Natural killer cell (primary cell): ENCODE results near the gene PANX2. TPM values are rescaled to one million over a fixed set of nuclear protein-coding genes. Genes with fewer than 3 reads are reported as not detected.
A peak's percentile ranks its signal among the peaks of the same experiment; 100 is the strongest.

Experiments used
- ATAC-seq, 3 donors: fragments of 150-1000 bp in 2 of 3; fragments of 200-7000 bp in 1 of 3; cut with Tn5 transposase; 1 replicate in 1 of 3; 2 replicates in 2 of 3; pipeline ENCODE4 v1.10.0; 2021; ENCODE audit warnings: mild to moderate bottlenecking in 2 of 3, moderate library complexity in 2 of 3
- DNase-seq, 2 donors: peaks; one replicate each; pipeline versions ENCODE4 v3.0.0 to v3.0.0-alpha.2; 2013 to 2021; ENCODE audit warnings: mixed read lengths in 1 of 2
- H3K27ac ChIP-seq: one replicate; pipeline ENCODE4 v1.5.1; 2013; ENCODE audit warnings: mild to moderate bottlenecking, low read length
- H3K27me3 ChIP-seq: one replicate; pipeline ENCODE4 v1.6.1; 2013; ENCODE audit warnings: low read length; ENCODE audit not compliant: control insufficient read depth, insufficient read depth
- H3K36me3 ChIP-seq: one replicate; pipeline ENCODE4 v1.6.1; 2013; ENCODE audit warnings: low read length; ENCODE audit not compliant: control insufficient read depth, insufficient read depth
- H3K4me1 ChIP-seq: one replicate; pipeline ENCODE4 v1.6.1; 2013; ENCODE audit warnings: low read length; ENCODE audit not compliant: control insufficient read depth, insufficient read depth
- H3K4me3 ChIP-seq: one replicate; pipeline ENCODE4 v1.5.1; 2013; ENCODE audit warnings: low read length
- H3K9me3 ChIP-seq: one replicate; pipeline ENCODE4 v1.6.1; 2013; ENCODE audit warnings: low read length; ENCODE audit not compliant: control insufficient read depth, insufficient read depth
- H3K27ac Mint-ChIP-seq, 2 donors: one replicate each; pipeline ENCODE4 v1.8.0; 2022; ENCODE audit warnings: mild to moderate bottlenecking in 2 of 2, mixed read lengths in 2 of 2, moderate library complexity in 1 of 2
- H3K27me3 Mint-ChIP-seq, 2 donors: one replicate each; pipeline ENCODE4 v1.8.0; 2022; ENCODE audit warnings: low read depth in 2 of 2, mixed read lengths in 2 of 2
- H3K36me3 Mint-ChIP-seq: one replicate; pipeline ENCODE4 v1.8.0; 2022; ENCODE audit warnings: mixed read lengths
- H3K4me1 Mint-ChIP-seq, 2 donors: one replicate each; pipeline ENCODE4 v1.8.0; 2022; ENCODE audit warnings: mixed read lengths in 2 of 2
- H3K4me3 Mint-ChIP-seq: one replicate; pipeline ENCODE4 v1.8.0; 2022; ENCODE audit warnings: mild to moderate bottlenecking, moderate library complexity, mixed read lengths
- H3K9me3 Mint-ChIP-seq, 2 donors: one replicate each; pipeline ENCODE4 v1.8.0; 2022; ENCODE audit warnings: mixed read lengths in 2 of 2
- WGBS: methylation state at CpG from one replicate; pipeline ENCODE4 v1.1.7; 2013; ENCODE audit warnings: missing lambda C conversion rate; ENCODE audit not compliant: insufficient coverage; 5-methylcytosine and 5-hydroxymethylcytosine counted together
- intact Hi-C: fragments of 100-400 bp; cut with micrococcal nuclease; formaldehyde crosslinking; loops from one replicate; pipeline ENCODE4 v1.14.2; 2022
- total RNA-seq, 4 donors: library from RNA; stranded (reverse); fragments of 120-200 nt in 1 of 4; gene quantifications; one replicate each; pipeline versions ENCODE4 v1.2.3 to v1.2.4, GENCODE V29; 2013 to 2022
- TF ChIP-seq, protein P1 (sequence below): fragments of 200-600 bp; IDR thresholded peaks from one replicate; pipeline ENCODE4 v1.8.0; 2022; ENCODE audit warnings: antibody characterized with exemption

The PANX2 gene
- total RNA-seq, 3 donors from 2014 or later (not counting 1 experiment from before 2014, with no cell fraction given) = 0.16 to 3.4 (median 0.27) TPM

DNA sequence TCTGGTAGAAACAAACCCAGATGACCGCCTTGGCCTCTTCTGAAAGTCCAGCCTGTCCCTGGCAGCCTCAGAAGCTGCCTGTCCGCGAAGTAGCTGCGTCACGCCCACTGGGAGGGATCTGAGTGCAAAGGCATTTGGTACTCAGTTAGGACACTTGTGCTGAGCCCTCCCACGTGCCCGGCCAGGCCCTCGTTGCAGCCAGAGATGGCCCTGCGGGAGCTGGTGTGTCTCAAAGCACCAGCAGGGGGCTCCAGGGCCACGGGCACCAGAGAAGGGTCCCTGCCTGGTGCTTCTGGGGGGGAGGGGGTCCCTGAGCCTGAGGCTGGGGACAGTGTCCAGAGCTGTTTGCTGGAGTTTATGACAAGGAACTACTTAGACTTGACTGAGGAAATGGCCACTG lies 36.1 kb downstream of the PANX2 start:
- H3K4me1 ChIP-seq = peaks cover 26% of the 10 kb centered on the region
- H3K36me3 ChIP-seq = peaks cover 27% of the 10 kb centered on the region
- TF ChIP-seq, protein P1, sequence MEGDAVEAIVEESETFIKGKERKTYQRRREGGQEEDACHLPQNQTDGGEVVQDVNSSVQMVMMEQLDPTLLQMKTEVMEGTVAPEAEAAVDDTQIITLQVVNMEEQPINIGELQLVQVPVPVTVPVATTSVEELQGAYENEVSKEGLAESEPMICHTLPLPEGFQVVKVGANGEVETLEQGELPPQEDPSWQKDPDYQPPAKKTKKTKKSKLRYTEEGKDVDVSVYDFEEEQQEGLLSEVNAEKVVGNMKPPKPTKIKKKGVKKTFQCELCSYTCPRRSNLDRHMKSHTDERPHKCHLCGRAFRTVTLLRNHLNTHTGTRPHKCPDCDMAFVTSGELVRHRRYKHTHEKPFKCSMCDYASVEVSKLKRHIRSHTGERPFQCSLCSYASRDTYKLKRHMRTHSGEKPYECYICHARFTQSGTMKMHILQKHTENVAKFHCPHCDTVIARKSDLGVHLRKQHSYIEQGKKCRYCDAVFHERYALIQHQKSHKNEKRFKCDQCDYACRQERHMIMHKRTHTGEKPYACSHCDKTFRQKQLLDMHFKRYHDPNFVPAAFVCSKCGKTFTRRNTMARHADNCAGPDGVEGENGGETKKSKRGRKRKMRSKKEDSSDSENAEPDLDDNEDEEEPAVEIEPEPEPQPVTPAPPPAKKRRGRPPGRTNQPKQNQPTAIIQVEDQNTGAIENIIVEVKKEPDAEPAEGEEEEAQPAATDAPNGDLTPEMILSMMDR = no peak
- Mint-ChIP-seq H3K9me3 (no peaks in the 10 kb centered on the region), H3K4me1 (peaks cover 30% of the 10 kb centered on the region in 2 donors), H3K36me3 (no peaks in the 10 kb centered on the region), H3K4me3 (no peak overlapping the region), H3K27ac (no peak overlapping the region), H3K27me3 (no peaks in the 10 kb centered on the region)
- H3K4me3 ChIP-seq = no peak overlapping the region
- H3K9me3 ChIP-seq = no peaks in the 10 kb centered on the region
- ATAC-seq (no peak), DNase-seq (no peak)
- H3K27me3 ChIP-seq = no peaks in the 10 kb centered on the region
- H3K27ac ChIP-seq = no peak overlapping the region
- intact Hi-C loops = no loop called here
- WGBS = 87% methylated on average over 10 of the region's 10 CpGs

DNA sequence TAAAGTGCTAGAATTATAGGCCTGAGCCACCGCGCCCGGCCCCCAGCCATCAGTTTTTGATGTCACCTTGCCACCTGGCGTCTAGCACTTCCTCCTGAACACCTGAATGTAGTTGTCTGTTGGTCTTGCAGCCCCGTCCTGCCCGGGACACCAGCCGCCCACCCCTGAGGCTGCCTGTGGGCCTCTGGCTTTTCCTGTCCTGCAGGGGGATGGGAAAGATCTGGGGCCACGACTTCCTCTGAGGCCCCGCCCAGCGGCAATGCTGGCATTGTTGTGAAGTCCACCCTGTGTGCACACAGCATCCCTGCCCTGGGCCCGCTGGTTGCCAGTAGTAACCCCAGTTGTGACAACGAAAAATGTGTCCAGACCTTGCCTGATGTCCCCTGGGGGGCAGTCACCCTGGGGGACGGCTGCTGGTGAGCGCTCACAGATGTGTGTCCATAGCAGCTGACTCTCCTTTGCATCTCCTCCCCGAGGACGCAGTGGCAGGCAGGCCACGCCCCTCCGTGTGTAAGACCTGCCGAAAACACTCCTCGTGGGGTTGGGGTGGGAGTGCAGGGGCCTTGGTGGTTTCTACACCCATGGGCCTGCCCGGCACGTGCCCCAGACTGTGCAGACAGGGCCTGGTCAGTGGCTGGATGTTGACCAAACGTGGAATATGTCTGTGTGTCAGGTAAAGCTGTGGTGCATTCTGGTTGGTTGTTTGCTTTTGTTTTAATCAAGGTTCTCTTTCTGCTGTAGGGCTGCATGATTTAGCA lies 37.0 kb downstream of the PANX2 start:
- ATAC-seq = peak in 1 of 3 donors; percentile 27
- no peaks in the 10 kb centered on the region for H3K27me3 Mint-ChIP-seq
- no peaks in the 10 kb centered on the region for H3K9me3 Mint-ChIP-seq
- DNase-seq = no peak
- TF ChIP-seq, protein P1 = no peak
- H3K4me3 ChIP-seq = no peak overlapping the region
- H3K9me3 ChIP-seq = no peaks in the 10 kb centered on the region
- no peaks in the 10 kb centered on the region for H3K36me3 Mint-ChIP-seq
- peaks cover 32% of the 10 kb centered on the region for H3K36me3 ChIP-seq
- intact Hi-C loops = loop anchor here (2.0 kb wide), 1 partner anchor 277 kb away; no protein-coding TSS in a partner anchor
- H3K27me3 ChIP-seq = no peaks in the 10 kb centered on the region
- H3K27ac Mint-ChIP-seq = no peak overlapping the region
- H3K4me1 ChIP-seq = peaks cover 18% of the 10 kb centered on the region
- H3K4me3 Mint-ChIP-seq = no peak overlapping the region
- H3K4me1 Mint-ChIP-seq = peaks cover 21 to 23% of the 10 kb centered on the region in 2 donors
- no peak overlapping the region for H3K27ac ChIP-seq
- 62% methylated on average over 23 of the region's 23 CpGs for WGBS

DNA sequence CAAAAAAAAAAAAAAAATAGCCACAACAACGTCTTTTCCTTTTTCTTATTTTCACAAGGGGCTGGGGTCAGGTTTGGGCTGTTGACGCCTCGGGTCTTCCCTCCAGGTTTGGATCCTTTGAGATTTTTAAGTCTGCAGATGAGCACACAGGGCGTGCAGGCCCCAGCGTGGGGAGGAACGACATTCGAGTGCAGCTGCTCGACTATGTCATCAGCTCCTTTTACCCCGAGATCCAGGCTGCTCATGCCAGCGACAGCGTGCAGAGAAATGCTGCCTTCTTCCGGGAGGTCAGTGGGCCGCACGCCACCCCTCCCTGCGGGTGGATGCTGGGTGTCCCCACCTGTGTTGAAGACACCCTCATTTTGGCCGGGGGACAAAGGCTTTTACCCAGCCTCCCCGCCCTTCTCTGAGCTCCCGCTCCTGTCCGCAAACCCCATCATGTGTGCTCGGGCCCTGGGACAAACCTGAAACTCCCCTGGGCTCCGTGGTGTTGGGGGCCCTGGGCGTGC lies 38.0 kb downstream of the PANX2 start:
- no peak overlapping the region for H3K4me3 Mint-ChIP-seq
- H3K27ac Mint-ChIP-seq = no peak overlapping the region
- Histone ChIP-seq H3K27me3 (no peaks in the 10 kb centered on the region), H3K4me1 (peaks cover 18% of the 10 kb centered on the region), H3K9me3 (no peaks in the 10 kb centered on the region), H3K4me3 (no peak overlapping the region), H3K36me3 (peaks cover 36% of the 10 kb centered on the region), H3K27ac (no peak overlapping the region)
- intact Hi-C loops = loop anchor here (2.0 kb wide), 1 partner anchor 278 kb away; no protein-coding TSS in a partner anchor
- H3K36me3 Mint-ChIP-seq = no peaks in the 10 kb centered on the region
- DNase-seq = no peak
- TF ChIP-seq, protein P1 = no peak
- H3K9me3 Mint-ChIP-seq = no peaks in the 10 kb centered on the region
- ATAC-seq = no peak
- H3K27me3 Mint-ChIP-seq = no peaks in the 10 kb centered on the region
- 93% methylated on average over 22 of the region's 22 CpGs for WGBS
- peaks cover 20 to 21% of the 10 kb centered on the region in 2 donors for H3K4me1 Mint-ChIP-seq
